GM19023 (cell line): ENCODE results near the gene ESPL1.

Experiments
- ATAC-seq: cut with Tn5 transposase; IDR thresholded peaks from one replicate; pipeline ENCODE4 v1.9.1; 2021; ENCODE audit warnings: mild to moderate bottlenecking, moderate library complexity; ENCODE audit not compliant: unreplicated experiment

Gene ESPL1

DNA sequence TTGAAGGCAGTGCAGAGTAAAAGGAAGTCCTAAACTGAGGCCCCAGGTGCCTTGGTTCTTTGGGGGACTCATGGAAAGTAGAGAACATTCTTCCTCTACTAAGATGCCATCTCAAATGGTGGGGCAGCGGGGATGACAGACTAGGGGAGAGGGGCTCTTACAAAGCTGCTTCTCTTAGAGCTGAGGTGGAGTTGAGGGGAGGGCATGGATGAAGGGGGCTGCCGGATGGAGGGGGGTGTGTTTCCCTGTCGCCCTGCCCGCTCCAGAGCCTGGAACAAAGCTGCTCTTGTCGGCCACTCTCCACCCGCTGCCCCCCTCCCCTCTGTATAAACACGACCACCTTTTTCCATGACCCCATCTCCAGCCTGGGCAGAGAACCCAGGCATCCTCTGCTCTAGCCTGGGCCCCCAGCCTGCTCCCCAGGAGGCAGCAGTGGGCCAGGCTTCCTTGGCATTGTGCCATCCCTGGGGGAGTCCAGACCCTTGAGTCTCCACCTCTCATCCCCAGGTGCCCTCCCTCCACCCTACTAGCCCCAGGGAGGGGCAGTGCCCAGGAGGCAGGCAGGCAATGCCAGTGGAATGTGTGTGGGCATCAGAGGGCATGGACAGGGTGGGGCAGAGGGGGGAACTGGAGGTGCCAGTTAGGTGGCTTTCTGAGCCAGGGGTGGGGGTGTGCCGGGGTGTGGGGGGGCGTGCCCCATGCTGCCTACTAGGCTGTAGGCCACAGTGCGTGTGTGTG, 37.8 kb upstream of the ESPL1 start:
- ATAC-seq, result no peak

- ATAC-seq, result no peak
Observed at GRCh38 chr12:53231671-53231920, 36.5 kb upstream of the ESPL1 start.

DNA sequence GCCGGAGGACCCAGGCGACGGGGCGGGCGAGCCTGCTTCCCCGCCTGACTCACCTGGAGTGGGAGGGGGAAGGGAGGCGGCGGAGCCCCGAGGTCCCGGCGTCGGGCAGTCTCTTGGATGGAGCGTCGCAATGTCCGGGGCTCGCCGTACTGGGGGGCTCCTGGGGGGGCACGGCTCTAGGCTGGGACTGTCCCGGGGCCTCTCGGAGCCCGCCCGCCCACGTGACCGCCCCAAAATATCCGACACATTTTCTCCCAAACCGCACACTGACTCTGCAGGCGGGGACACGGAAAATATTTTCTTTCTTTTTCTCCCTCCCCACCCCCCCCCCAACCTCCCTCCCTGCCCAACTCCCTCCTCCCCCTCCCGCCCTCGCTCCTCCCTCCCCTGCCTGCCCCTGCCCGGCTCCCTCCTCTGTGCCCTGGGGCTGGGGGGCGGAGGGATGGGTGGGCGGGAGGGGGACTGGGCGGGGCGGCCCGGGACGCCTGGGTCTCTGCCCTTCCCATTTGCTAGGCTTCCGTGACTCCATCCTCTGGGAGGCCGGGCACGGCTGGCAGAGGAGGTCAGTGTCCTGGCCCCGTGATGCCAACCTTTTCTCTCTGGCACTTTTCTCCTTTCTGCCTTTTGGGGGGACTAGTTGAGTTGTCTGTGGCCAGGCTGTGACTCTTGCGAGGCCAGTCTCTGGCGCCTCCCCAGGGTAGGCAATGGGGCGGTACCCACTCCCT, 36.0 kb upstream of the ESPL1 start, which contains the start of gene RARG:
RARG (minus strand) TSS at position 289 of the 725 bp plus-strand sequence. CDS start 4,664 bp downstream, outside the sequence.
- ATAC-seq, result no peak

- ATAC-seq, result no peak
Observed at GRCh38 chr12:53232646-53233461, 35.2 kb upstream of the ESPL1 start.

DNA sequence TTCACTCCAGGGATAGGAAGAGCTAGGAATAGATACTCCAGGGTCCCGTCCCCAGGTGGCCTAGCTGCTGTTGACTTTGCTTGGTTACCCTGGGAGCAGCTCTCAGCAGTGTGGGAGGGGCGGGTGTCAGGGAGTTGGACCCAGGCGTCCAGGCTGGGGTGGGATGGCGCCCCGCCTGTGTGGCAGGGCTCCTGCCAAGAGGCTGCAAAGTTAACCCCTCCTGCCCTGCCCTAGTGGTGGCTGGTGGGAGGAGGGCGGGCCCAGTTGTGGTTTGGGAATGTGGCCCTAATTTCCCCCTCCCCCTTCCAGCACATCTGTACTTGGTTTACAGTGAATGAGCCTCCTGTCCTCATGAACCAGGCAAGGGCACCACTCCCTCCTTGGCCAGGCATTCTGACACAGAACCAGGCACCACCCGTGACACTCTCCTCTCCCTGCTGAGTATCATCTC, 34.4 kb upstream of the ESPL1 start:
- ATAC-seq, result no peak

- ATAC-seq, result no peak
Observed at GRCh38 chr12:53234271-53234914, 33.7 kb upstream of the ESPL1 start.

GRCh38 chr12:53235164-53235563, 32.9 kb upstream of the ESPL1 start:
- no peak for ATAC-seq

- ATAC-seq, result no peak
Observed at GRCh38 chr12:53235742-53236442, 32.2 kb upstream of the ESPL1 start.

DNA sequence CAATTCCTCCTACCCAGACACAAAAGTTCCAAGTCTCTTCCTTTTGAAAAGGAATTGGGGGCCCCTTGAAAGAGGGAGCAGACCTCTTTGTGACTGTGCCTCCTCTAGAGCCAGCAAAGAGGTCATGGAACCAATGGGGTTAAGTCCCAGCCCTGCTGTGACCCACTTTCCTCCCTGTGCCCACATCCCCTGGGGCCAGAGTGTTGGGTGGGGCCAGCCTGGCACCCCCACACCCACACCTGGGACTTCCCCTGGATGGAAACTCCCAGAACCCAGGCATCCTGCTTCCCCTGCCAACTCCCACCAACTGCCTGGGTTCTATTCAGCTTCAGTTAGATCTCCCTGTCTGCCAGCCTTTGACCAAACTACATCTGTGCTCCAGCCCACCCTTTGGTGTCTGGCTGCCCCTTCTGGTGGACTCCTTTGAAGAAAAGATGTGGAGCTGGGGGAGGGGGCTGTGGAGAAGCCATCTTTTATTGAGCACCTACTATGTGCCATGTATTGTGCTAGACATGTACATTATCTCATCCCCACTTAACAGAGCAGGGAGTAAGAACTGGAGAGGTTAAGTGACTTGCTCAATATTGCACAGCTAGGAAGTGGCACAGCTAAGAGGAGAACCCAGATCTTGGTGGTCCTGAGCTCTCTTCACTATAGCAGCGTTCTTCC, 31.5 kb upstream of the ESPL1 start:
- no peak for ATAC-seq

DNA sequence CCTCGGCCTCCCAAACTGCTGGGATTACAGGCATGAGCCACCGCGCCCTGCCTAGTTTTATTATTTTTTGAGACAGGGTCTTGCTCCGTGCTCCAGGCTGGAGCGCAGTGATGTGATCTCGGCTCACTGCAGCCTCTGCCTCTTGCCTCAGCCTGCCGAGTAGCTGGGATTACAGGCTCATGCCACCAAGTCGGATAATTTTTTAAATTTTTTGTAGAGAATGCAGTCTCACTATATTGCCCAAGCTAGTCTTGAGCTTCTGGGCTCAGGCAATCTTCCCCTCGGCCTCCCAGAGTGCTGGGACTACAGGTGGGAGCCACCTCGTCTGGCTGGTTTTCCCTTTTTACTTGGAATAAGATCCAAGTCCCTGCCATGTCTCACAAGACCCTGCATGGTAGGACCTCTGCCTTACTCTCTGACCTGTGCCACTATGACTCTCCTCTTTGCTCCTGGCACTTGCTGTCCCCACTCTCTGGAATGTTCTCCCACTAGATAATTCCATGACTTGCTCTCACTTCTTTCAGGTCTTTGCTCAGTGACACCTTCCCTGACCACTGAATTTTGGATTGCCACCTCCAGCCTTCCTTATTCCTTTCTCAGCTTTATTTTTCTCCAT, 28.3 kb upstream of the ESPL1 start:
- ATAC-seq, result no peak

- ATAC-seq, result no peak
Observed at GRCh38 chr12:53241623-53242412, 26.3 kb upstream of the ESPL1 start.

GRCh38 chr12:53244337-53244736, 23.8 kb upstream of the ESPL1 start:
- ATAC-seq, result no peak

GRCh38 chr12:53245286-53245685, 22.8 kb upstream of the ESPL1 start:
- ATAC-seq, result no peak

- ATAC-seq, result peak; percentile 78
Observed at GRCh38 chr12:53251477-53252348, 16.4 kb upstream of the ESPL1 start.

- ATAC-seq, result no peak
Observed at GRCh38 chr12:53252349-53252916, 15.7 kb upstream of the ESPL1 start.

DNA sequence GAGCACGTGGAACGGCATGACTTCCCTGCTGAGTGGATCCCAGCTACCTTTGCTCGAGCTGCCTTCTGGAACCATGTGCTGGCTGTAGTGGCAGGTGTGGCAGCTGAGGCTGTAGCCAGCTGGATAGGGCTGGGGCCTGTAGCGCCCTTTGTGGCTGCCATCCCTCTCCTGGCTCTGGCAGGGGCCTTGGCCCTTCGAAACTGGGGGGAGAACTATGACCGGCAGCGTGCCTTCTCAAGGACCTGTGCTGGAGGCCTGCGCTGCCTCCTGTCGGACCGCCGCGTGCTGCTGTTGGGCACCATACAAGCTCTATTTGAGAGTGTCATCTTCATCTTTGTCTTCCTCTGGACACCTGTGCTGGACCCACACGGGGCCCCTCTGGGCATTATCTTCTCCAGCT, 14.8 kb upstream of the ESPL1 start:
- ATAC-seq, result no peak

DNA sequence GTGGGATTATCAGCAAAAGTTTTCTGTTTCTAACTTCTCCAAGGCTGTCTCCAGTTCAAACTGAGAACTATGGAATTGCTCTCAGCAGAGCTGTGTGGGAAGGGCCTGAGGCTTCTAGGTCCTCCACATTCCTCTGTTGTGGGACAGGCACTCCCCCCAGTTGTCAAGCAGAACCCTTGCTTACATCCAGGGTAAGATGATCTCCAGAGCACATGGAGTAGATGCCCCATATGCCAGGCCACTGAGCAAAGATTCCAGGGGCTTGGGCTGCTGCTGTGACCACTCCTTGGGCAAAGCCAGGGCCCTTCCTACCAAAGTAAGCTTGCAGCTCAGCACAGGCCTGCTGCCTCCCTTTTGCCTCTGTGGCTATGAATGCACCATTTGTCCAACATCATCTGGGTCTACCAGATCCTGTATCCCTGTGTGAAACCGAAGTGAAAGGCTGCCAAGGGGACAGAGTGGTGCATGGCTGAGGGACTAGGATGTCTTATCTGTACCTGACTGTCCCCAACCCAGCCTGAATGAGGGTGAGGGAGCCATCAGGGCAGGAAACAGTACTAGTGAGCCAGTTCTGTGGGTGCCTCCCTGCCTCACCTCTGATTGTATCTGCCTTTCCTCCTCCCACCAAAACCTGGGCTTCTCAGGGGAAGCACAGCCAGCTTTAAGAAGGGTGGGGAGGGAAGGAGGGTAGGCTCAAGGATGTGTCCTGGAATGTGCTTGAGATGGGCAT, 13.1 kb upstream of the ESPL1 start:
- ATAC-seq, result no peak
